SK-N-SH treated with all-trans-retinoic acid at 6 μM for 48 hours (cell line): ENCODE results near the gene DERL3.

Experiments used
- ARNTL ChIP-seq: fragments of 450-650 bp; formaldehyde crosslinking; IDR thresholded peaks from 2 replicates; pipeline ENCODE4 v1.5.0; 2020; ENCODE audit warnings: low read depth, mild to moderate bottlenecking, moderate library complexity, borderline replicate concordance
- CSDC2 ChIP-seq: fragments of 250-450 bp; sonication (Bioruptor Pico); IDR thresholded peaks from 2 replicates; pipeline ENCODE4 v1.5.0; 2020; ENCODE audit warnings: mild to moderate bottlenecking, moderate library complexity
- CSRNP3 ChIP-seq: fragments of 250-450 bp; sonication (Bioruptor Pico); IDR thresholded peaks from 2 replicates; pipeline ENCODE4 v1.5.1; 2021; ENCODE audit warnings: mild to moderate bottlenecking, moderate library complexity
- GLIS3 ChIP-seq: fragments of 250-450 bp; sonication (Bioruptor Pico); IDR thresholded peaks from 2 replicates; pipeline ENCODE4 v1.5.0; 2020; ENCODE audit warnings: mild to moderate bottlenecking, moderate library complexity
- PATZ1 ChIP-seq: fragments of 250-450 bp; sonication (Bioruptor Pico); IDR thresholded peaks from 2 replicates; pipeline ENCODE4 v1.8.0; 2020; ENCODE audit warnings: mild to moderate bottlenecking, moderate library complexity, borderline replicate concordance
- RARB ChIP-seq: fragments of 250-450 bp; sonication (Bioruptor Pico); IDR thresholded peaks from 2 replicates; pipeline ENCODE4 v1.8.0; 2021; ENCODE audit warnings: mild to moderate bottlenecking, moderate library complexity
- SNAI2 ChIP-seq: fragments of 250-450 bp; sonication (Bioruptor Pico); IDR thresholded peaks from 2 replicates; pipeline ENCODE4 v1.5.0; 2020; ENCODE audit warnings: mild to moderate bottlenecking, moderate library complexity
- ZFP3 ChIP-seq: fragments of 250-450 bp; sonication (Bioruptor Pico); IDR thresholded peaks from 2 replicates; pipeline ENCODE4 v1.5.0; 2020; ENCODE audit warnings: mild to moderate bottlenecking, moderate library complexity
- ZFP30 ChIP-seq: fragments of 450-650 bp; formaldehyde crosslinking; IDR thresholded peaks from 2 replicates; pipeline ENCODE4 v1.5.0; 2022; ENCODE audit warnings: mild to moderate bottlenecking, moderate library complexity
- TF ChIP-seq, protein P1 (sequence below): fragments of 250-450 bp; sonication (Bioruptor Pico); IDR thresholded peaks from 2 replicates; pipeline ENCODE4 v1.5.0; 2020; ENCODE audit warnings: mild to moderate bottlenecking, moderate library complexity

- TF ChIP-seq ZFP30 (CRISPR knock-in tag) (no peak), SNAI2 (CRISPR knock-in tag) (no peak), ARNTL (CRISPR knock-in tag) (no peak), ZFP3 (no peak), CSDC2 (CRISPR knock-in tag) (no peak), CSRNP3 (CRISPR knock-in tag) (no peak), GLIS3 (CRISPR knock-in tag) (no peak), RARB (CRISPR knock-in tag) (no peak), PATZ1 (CRISPR knock-in tag) (no peak)
- TF ChIP-seq, protein P1, sequence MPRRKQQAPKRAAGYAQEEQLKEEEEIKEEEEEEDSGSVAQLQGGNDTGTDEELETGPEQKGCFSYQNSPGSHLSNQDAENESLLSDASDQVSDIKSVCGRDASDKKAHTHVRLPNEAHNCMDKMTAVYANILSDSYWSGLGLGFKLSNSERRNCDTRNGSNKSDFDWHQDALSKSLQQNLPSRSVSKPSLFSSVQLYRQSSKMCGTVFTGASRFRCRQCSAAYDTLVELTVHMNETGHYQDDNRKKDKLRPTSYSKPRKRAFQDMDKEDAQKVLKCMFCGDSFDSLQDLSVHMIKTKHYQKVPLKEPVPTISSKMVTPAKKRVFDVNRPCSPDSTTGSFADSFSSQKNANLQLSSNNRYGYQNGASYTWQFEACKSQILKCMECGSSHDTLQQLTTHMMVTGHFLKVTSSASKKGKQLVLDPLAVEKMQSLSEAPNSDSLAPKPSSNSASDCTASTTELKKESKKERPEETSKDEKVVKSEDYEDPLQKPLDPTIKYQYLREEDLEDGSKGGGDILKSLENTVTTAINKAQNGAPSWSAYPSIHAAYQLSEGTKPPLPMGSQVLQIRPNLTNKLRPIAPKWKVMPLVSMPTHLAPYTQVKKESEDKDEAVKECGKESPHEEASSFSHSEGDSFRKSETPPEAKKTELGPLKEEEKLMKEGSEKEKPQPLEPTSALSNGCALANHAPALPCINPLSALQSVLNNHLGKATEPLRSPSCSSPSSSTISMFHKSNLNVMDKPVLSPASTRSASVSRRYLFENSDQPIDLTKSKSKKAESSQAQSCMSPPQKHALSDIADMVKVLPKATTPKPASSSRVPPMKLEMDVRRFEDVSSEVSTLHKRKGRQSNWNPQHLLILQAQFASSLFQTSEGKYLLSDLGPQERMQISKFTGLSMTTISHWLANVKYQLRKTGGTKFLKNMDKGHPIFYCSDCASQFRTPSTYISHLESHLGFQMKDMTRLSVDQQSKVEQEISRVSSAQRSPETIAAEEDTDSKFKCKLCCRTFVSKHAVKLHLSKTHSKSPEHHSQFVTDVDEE (CRISPR knock-in tag), result no peak
These were observed 45.3 kb upstream of the DERL3 start for GRCh38 chr22:23884140-23884539.
